Kidney glomerular epithelial cell (primary cell): ENCODE results near the gene ELOVL6.

Experiments
- DNase-seq: peaks from one replicate; lab custom pipeline; 2025; lab: John Stamatoyannopoulos, UW

ELOVL6 gene

DNA sequence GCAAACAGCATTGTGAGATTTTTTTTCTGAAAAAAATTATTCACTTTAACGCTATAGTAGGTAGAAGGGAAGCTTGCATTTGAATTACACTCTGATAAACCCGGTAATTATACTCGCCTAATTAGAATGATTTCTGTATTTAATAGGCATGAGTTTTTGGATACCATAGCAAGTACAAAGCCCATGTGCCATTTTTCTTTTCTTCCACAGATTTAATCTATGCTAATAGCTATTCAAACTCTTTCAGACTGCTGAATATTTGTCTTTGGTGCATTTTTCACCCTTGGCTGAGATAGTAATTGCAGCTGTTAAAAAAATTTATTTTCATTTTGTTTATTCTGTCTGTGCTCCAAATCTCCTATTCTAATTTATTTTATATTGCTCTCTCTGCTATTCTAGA, 172.7 kb downstream of the ELOVL6 start:
- no peak for DNase-seq

GRCh38 chr4:110025056-110025455, 173.4 kb downstream of the ELOVL6 start:
- DNase-seq: no peak

GRCh38 chr4:110022457-110022856, 176.0 kb downstream of the ELOVL6 start:
- no peak for DNase-seq

- DNase-seq: no peak
Observed at GRCh38 chr4:110020646-110021443, 177.6 kb downstream of the ELOVL6 start.

GRCh38 chr4:110020139-110020538, 178.3 kb downstream of the ELOVL6 start:
- DNase-seq: peak; percentile 10

- DNase-seq: no peak
Observed at GRCh38 chr4:110019153-110019552, 179.3 kb downstream of the ELOVL6 start.

DNA sequence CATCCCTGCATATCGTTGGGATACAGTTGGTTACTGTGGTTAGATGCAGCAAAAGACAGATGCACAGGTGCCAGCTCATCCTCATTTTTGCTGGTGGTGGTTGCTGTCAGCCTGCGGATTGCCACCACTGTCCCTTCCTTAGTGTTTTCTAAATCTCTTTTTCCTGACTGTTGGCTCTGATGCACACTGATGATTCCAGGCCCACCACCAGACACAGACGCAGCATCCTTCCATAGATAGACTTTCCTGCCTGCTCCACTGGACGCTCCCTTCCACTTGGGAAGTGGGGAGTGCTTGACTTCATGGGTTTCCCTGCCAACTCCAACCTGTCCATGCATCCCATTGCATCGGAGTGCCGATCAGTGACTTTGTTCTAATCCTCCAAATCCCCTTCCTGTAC, 184.2 kb downstream of the ELOVL6 start:
- DNase-seq: no peak

DNA sequence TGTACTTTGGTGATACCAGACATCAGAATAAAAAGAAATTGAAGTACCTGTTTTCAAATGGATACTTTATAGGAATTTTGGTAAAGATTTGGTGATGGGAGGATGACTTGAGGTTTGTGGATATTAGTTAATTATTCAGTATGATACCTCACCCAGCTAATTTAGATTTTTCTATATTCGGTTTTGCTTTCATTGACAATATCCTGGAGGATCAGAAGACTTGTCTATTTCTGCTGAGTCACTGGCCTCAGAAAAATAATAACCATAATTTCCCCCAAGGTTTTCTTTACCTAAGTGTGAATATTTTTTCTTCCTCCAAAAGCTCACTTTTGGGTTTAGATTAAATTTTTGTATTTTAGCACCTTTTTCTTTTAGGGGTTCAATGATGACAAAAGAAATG, 185.5 kb downstream of the ELOVL6 start:
- DNase-seq: no peak

GRCh38 chr4:110010797-110011196, 187.6 kb downstream of the ELOVL6 start:
- no peak for DNase-seq

- no peak for DNase-seq
Observed at GRCh38 chr4:110009550-110009949, 188.9 kb downstream of the ELOVL6 start.

DNA sequence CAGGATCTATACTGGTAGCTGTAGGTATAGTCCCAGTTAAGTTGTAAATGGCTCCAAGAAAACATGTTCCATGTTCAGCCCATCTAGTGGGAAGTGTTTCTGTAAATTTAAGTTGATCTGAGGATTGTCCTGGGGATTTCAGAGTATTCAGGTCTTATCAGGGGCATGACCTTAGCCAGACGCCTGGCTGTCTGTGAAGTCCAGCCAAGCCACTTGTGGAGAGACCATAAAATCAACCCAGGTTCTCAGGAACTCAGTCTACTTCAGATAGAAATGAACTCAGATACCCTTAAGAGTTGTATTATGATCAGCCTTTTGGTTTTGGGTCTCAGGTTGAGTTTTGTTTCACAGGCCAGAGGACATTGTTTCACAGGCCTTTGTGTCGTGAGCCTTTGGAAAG, 189.9 kb downstream of the ELOVL6 start:
- DNase-seq: no peak

DNA sequence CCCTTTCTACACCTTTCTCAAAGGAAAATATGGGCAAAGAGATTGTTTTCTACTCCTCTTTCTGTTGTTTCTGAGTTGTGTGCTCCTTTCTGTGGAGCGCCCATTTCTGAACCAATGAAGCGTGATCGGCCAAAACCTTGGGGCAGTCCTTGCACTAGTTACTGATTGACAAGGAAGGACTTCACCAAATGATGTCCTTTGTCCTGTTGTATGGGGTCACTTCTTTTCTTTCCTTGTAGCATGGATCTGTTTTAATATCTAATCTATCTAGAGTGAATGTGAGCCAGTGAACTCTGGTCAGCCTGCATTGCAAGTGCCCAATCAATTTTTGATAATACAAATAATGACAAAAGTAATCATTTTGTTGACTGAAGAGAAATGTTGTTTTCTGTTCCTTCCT, 191.2 kb downstream of the ELOVL6 start:
- DNase-seq: no peak

GRCh38 chr4:110005461-110006056, 192.9 kb downstream of the ELOVL6 start:
- peak; percentile 76 for DNase-seq

GRCh38 chr4:110004556-110004955, 193.9 kb downstream of the ELOVL6 start:
- no peak for DNase-seq

DNA sequence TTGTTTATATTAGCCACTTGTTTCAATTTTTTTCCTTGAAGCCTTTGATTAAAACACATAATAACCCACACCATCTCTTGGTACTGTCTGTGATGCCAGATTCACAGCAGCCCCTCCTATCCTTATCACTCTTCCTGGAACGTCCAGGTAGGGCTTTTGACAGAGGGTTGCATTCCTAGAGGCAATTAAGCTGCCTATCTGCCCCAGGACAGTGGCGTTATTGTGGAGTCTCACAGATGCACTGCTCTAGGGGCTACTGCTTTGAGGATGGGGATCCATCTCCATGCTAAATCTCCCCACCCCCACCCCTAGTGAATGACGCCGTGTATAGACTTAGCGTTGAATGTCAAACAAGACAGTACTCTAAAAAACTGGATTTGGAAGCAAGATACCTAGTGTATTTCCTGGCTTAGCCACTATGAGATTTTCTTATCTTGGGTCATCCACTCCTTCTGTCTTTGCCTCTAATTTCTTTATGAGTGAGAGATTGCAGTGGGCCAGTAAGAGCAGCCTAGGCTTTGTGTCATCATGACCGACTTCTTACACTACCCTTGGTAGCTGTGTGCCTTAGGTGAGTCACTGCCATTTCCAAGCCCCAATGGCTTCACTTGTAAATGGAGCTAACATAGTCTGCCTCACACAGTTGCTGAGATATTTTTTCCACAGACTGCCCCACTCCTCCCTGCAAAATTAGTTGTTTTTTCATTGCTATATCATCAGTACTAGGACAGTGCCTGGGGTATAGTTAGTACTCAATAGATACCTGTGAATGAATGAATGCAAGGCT, 194.8 kb downstream of the ELOVL6 start:
- no peak for DNase-seq

DNA sequence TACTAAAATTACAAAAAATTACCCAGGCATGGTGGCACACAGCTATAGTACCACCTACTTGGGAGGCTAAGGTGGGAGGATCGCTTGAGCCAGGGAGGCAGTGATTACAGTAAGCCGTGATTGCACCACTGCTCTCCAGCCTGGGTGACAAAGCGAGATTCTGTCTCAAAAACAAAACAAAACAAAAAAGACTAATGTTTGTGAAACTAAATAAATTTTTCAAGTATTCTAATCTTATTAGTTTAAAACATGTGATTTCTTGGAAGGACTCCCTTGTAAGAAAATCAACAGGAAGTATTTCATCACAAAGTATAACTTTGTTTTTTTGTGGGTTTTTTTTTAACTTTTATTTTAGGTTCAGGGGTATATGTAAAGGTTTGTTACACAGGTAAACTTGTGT, 196.1 kb downstream of the ELOVL6 start:
- DNase-seq: no peak

DNA sequence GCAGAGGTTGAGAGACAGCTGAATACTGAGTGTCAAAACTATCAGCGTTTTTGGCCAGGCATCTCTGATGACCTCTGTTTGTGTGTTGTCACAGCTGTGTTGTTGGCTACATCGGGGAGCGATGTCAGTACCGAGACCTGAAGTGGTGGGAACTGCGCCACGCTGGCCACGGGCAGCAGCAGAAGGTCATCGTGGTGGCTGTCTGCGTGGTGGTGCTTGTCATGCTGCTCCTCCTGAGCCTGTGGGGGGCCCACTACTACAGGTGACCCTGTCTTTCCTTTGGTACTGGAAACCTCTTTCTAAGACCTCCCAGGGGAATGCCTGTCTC, 198.9 kb downstream of the ELOVL6 start:
- no peak for DNase-seq

- DNase-seq: peak; percentile 23
Observed at GRCh38 chr4:109998867-109999584, 199.4 kb downstream of the ELOVL6 start.

GRCh38 chr4:109996526-109996925, 201.9 kb downstream of the ELOVL6 start:
- DNase-seq: no peak
